Measurements from ENCODE around the gene DMD. TPM values are rescaled to one million over a fixed set of nuclear protein-coding genes. Genes with fewer than 3 reads are reported as not detected.

DMD gene
- total RNA-seq, 1 donor from 2014 or later = 1.7 TPM

- no peak for DNase-seq
- no peak for TF ChIP-seq CTCF (IDR thresholded peaks at IDR 0.05; ENCODE audit: partially characterized antibody, unreplicated experiment)
- H3K36me3 Mint-ChIP-seq (ENCODE audit: unreplicated experiment) = no peaks in the 10 kb centered on the region
- no peak overlapping the region for H3K27ac Mint-ChIP-seq (ENCODE audit: unreplicated experiment)
- H3K9me3 Mint-ChIP-seq (ENCODE audit: unreplicated experiment) = no peaks in the 10 kb centered on the region
- peaks cover 12% of the 10 kb centered on the region for H3K4me1 Mint-ChIP-seq (ENCODE audit: low read depth, unreplicated experiment)
- H3K27me3 Mint-ChIP-seq (ENCODE audit: unreplicated experiment) = no peaks in the 10 kb centered on the region
- H3K4me3 Mint-ChIP-seq (ENCODE audit: unreplicated experiment) = no peak overlapping the region
Observed at GRCh38 chrX:31314921-31315320, 1896.4 kb downstream of the DMD start.

GRCh38 chrX:31307952-31308351, 1903.4 kb downstream of the DMD start:
- H3K27me3 Mint-ChIP-seq (ENCODE audit: unreplicated experiment) = no peaks in the 10 kb centered on the region
- H3K27ac Mint-ChIP-seq (ENCODE audit: unreplicated experiment) = no peak overlapping the region
- no peaks in the 10 kb centered on the region for H3K36me3 Mint-ChIP-seq (ENCODE audit: unreplicated experiment)
- no peaks in the 10 kb centered on the region for H3K9me3 Mint-ChIP-seq (ENCODE audit: unreplicated experiment)
- TF ChIP-seq CTCF (IDR thresholded peaks at IDR 0.05; ENCODE audit: partially characterized antibody, unreplicated experiment) = no peak
- DNase-seq = no peak
- no peak overlapping the region for H3K4me3 Mint-ChIP-seq (ENCODE audit: unreplicated experiment)
- H3K4me1 Mint-ChIP-seq (ENCODE audit: low read depth, unreplicated experiment) = no peaks in the 10 kb centered on the region

GRCh38 chrX:31302573-31303075, 1908.7 kb downstream of the DMD start:
- no peak for TF ChIP-seq CTCF (IDR thresholded peaks at IDR 0.05; ENCODE audit: partially characterized antibody, unreplicated experiment)
- no peaks in the 10 kb centered on the region for H3K9me3 Mint-ChIP-seq (ENCODE audit: unreplicated experiment)
- no peak overlapping the region for H3K27ac Mint-ChIP-seq (ENCODE audit: unreplicated experiment)
- no peaks in the 10 kb centered on the region for H3K36me3 Mint-ChIP-seq (ENCODE audit: unreplicated experiment)
- H3K4me3 Mint-ChIP-seq (ENCODE audit: unreplicated experiment) = no peak overlapping the region
- no peak for DNase-seq
- no peaks in the 10 kb centered on the region for H3K27me3 Mint-ChIP-seq (ENCODE audit: unreplicated experiment)
- H3K4me1 Mint-ChIP-seq (ENCODE audit: low read depth, unreplicated experiment) = no peaks in the 10 kb centered on the region

- Mint-ChIP-seq H3K27me3 (ENCODE audit: unreplicated experiment) (no peaks in the 10 kb centered on the region), H3K27ac (ENCODE audit: unreplicated experiment) (no peak overlapping the region), H3K4me1 (ENCODE audit: low read depth, unreplicated experiment) (no peaks in the 10 kb centered on the region), H3K9me3 (ENCODE audit: unreplicated experiment) (no peaks in the 10 kb centered on the region), H3K4me3 (ENCODE audit: unreplicated experiment) (no peak overlapping the region), H3K36me3 (ENCODE audit: unreplicated experiment) (no peaks in the 10 kb centered on the region)
- no peak for DNase-seq
- no peak for TF ChIP-seq CTCF (IDR thresholded peaks at IDR 0.05; ENCODE audit: partially characterized antibody, unreplicated experiment)
Observed at GRCh38 chrX:31301941-31302340, 1909.4 kb downstream of the DMD start.

GRCh38 chrX:31301203-31301602, 1910.1 kb downstream of the DMD start:
- Mint-ChIP-seq H3K4me3 (ENCODE audit: unreplicated experiment) (no peak overlapping the region), H3K27ac (ENCODE audit: unreplicated experiment) (no peak overlapping the region), H3K9me3 (ENCODE audit: unreplicated experiment) (no peaks in the 10 kb centered on the region), H3K4me1 (ENCODE audit: low read depth, unreplicated experiment) (no peaks in the 10 kb centered on the region), H3K36me3 (ENCODE audit: unreplicated experiment) (no peaks in the 10 kb centered on the region), H3K27me3 (ENCODE audit: unreplicated experiment) (no peaks in the 10 kb centered on the region)
- TF ChIP-seq CTCF (IDR thresholded peaks at IDR 0.05; ENCODE audit: partially characterized antibody, unreplicated experiment) = no peak
- DNase-seq = no peak
